K562 (cell line): Measurements from ENCODE around the gene PLTP. TPM values are rescaled to one million over a fixed set of nuclear protein-coding genes. Genes with fewer than 3 reads are reported as not detected.

Experiments
- BDP1 ChIP-seq: IDR thresholded peaks from 3 replicates; pipeline ENCODE4 v1.6.1; 2011; ENCODE audit not compliant: insufficient read length, insufficient read depth
- CHD4 ChIP-seq: fragments of 200-600 bp; sonication (generic); IDR thresholded peaks from 3 replicates; pipeline ENCODE4 v1.6.1; 2012; ENCODE audit warnings: low read depth, mild to moderate bottlenecking, mixed read lengths, low read length, inconsistent platforms; ENCODE audit not compliant: insufficient read depth, insufficient replicate concordance, poor library complexity, severe bottlenecking
- EP300 ChIP-seq: IDR thresholded peaks from 2 replicates; pipeline ENCODE4 v1.6.1; 2012; ENCODE audit warnings: low read length, improper control_type of control experiment
- GMEB1 ChIP-seq: fragments of 250-450 bp; sonication (Bioruptor Pico); IDR thresholded peaks from 2 replicates; pipeline ENCODE4 v1.4.0; 2020; ENCODE audit warnings: mild to moderate bottlenecking
- HES1 ChIP-seq: fragments of 450-650 bp; IDR thresholded peaks from 2 replicates; pipeline ENCODE4 v1.6.1; 2016; ENCODE audit warnings: low read depth, mild to moderate bottlenecking, moderate library complexity
- KDM5B ChIP-seq: fragments of 200-600 bp; sonication (generic); IDR thresholded peaks from 2 replicates; pipeline ENCODE4 v1.6.1; 2012; ENCODE audit warnings: low read depth, mild to moderate bottlenecking, moderate library complexity, low read length, control low read depth, inconsistent platforms; ENCODE audit not compliant: insufficient replicate concordance
- LEF1 ChIP-seq: fragments of 450-650 bp; IDR thresholded peaks from 2 replicates; pipeline ENCODE4 v1.6.1; 2016; ENCODE audit warnings: mild to moderate bottlenecking
- MEF2D ChIP-seq: conservative IDR thresholded peaks from 2 replicates; pipeline ENCODE4 v1.6.1; 2016; ENCODE audit warnings: low read depth, missing genetic modification characterization, missing compliant biosample characterization
- TCF7 ChIP-seq: sonication (generic); IDR thresholded peaks from 2 replicates; pipeline ENCODE4 v1.6.1; 2016; ENCODE audit warnings: antibody characterized with exemption, borderline replicate concordance
- ZHX1 ChIP-seq: fragments of 150-350 bp; conservative IDR thresholded peaks from 2 replicates; pipeline ENCODE4 v1.6.1; 2014; ENCODE audit warnings: low read length
- ZNF282 ChIP-seq: sonication (generic); formaldehyde crosslinking; IDR thresholded peaks from 2 replicates; pipeline ENCODE4 v1.8.1; 2023; ENCODE audit warnings: missing genetic modification reagents
- ZNF316 ChIP-seq: fragments of 450-650 bp; IDR thresholded peaks from 2 replicates; pipeline ENCODE4 v1.6.1; 2016
- ZNF318 ChIP-seq, 2 experiments: fragments of 450-650 bp; IDR thresholded peaks; 2 replicates each; pipeline ENCODE4 v1.6.1; 2016; ENCODE audit warnings: mild to moderate bottlenecking in 2 of 2, borderline replicate concordance in 1 of 2, low read depth in 1 of 2, moderate library complexity in 1 of 2
- polyA plus RNA-seq, 8 experiments: library from polyadenylated mRNA; depleted of rRNA in 4 of 8; stranded (reverse) in 5 of 8; unstranded in 3 of 8; fragments of >200 nt; fragmentation: Nextera tagmentation in 2 of 8; fragmentation: Illumina TruSeq in 1 of 8; extraction: Ambion mirVana in 2 of 8; extraction: Trizol in 1 of 8; gene quantifications; 2 replicates each; pipeline versions ENCODE4 v1.2.1 to v1.2.3, GENCODE V29; 2011 to 2014; ENCODE audit warnings: inconsistent platforms in 1 of 8, missing spikeins in 1 of 8
- total RNA-seq, 7 experiments: library from RNA; depleted of rRNA in 6 of 7; stranded (reverse); fragments of >200 nt in 6 of 7; fragmentation: Illumina TruSeq in 2 of 7; extraction: Trizol in 2 of 7; gene quantifications; 2 replicates each; pipeline versions ENCODE4 v1.2.1 to v1.2.3, GENCODE V29; 2011 to 2021; ENCODE audit warnings: low replicate concordance in 1 of 7

PLTP gene
- total and polyA plus RNA-seq, 9 of the 15 experiments (the other 6 are each of a cell fraction or from before 2014, with no cell fraction given), result 2.8 to 29.3 (median 17.6) TPM

GRCh38 chr20:45910670-45911485 lies 1.1 kb downstream of the PLTP start (continued):
- TF ChIP-seq ZNF318 (IDR thresholded peaks at IDR 0.05; ENCODE audit: borderline replicate concordance in 1 of 2, low read depth in 1 of 2) (0 out of 4 replicates have a peak, but pooled peaks of 1 of the 2 experiments have one; percentile 14), HES1 (peak; percentile 41; the same call in 1 of the 2 replicates), LEF1 (no peak), ZHX1 (no peak), TCF7 (no peak), EP300 (peak; percentile 82), CHD4 (no peak), BDP1 (no peak), GMEB1 (CRISPR knock-in tag) (no peak), ZNF316 (peak; percentile 60), KDM5B (peak; percentile 67), MEF2D (tag) (0 out of 2 replicates have a peak, but pooled peaks have one; percentile 7), ZNF282 (CRISPR knock-in tag) (no peak)
